Measurements from ENCODE around the gene CTRL.

Gene CTRL

GRCh38 chr16:67930678-67931211, 917 bp downstream of the CTRL start:
- Histone ChIP-seq H3K27ac (ENCODE audit: low read depth, low read length, severe bottlenecking) (no peak overlapping the region), H3K4me1 (ENCODE audit: control insufficient read depth, insufficient read depth, low read length, poor library complexity, severe bottlenecking) (peaks cover 3% of the 10 kb centered on the region), H3K4me3 (ENCODE audit: extremely low read depth, insufficient read depth, low read length, poor library complexity, severe bottlenecking) (no peak overlapping the region), H3K9me3 (ENCODE audit: control insufficient read depth, low read length) (no peaks in the 10 kb centered on the region), H3K36me3 (ENCODE audit: control insufficient read depth, insufficient read depth, low read length) (peaks cover 27% of the 10 kb centered on the region)
- 93 to 95% methylated on average over 17 of the region's 17 CpGs for WGBS, 2 experiments (ENCODE audit: insufficient coverage in 2 of 2)

DNA sequence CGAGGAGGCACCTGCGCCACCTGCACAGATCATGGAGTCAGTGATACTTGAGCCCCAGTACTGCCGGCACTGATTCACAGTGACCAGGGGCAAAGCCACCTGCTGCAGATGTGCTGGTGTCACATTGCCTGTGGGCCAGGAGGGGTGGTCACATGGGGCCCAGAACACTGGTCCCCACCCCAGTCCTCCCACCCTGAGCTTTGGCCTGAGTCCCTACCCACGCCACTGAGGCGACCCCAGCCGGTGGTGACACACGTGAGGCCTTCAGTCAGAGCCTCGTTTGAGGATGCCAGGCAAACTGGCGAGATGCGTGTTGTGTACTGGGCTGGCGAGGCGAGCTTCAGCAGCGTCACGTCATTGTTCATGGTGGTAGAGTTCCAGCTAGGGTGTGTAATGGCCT, 1.5 kb downstream of the CTRL start:
- H3K4me3 ChIP-seq (ENCODE audit: extremely low read depth, insufficient read depth, low read length, poor library complexity, severe bottlenecking) = no peak overlapping the region
- H3K9me3 ChIP-seq (ENCODE audit: control insufficient read depth, low read length) = no peaks in the 10 kb centered on the region
- WGBS, 2 experiments (ENCODE audit: insufficient coverage in 2 of 2) = 92 to 97% methylated on average over 14 of the region's 14 CpGs
- H3K4me1 ChIP-seq (ENCODE audit: control insufficient read depth, insufficient read depth, low read length, poor library complexity, severe bottlenecking) = peaks cover 3% of the 10 kb centered on the region
- H3K36me3 ChIP-seq (ENCODE audit: control insufficient read depth, insufficient read depth, low read length) = peaks cover 27% of the 10 kb centered on the region
- H3K27ac ChIP-seq (ENCODE audit: low read depth, low read length, severe bottlenecking) = no peak overlapping the region

- Histone ChIP-seq H3K4me3 (ENCODE audit: extremely low read depth, insufficient read depth, low read length, poor library complexity, severe bottlenecking) (no peak overlapping the region), H3K9me3 (ENCODE audit: control insufficient read depth, low read length) (no peaks in the 10 kb centered on the region), H3K4me1 (ENCODE audit: control insufficient read depth, insufficient read depth, low read length, poor library complexity, severe bottlenecking) (no peaks in the 10 kb centered on the region), H3K36me3 (ENCODE audit: control insufficient read depth, insufficient read depth, low read length) (peaks cover 27% of the 10 kb centered on the region), H3K27ac (ENCODE audit: low read depth, low read length, severe bottlenecking) (no peak overlapping the region)
- WGBS, 2 experiments (ENCODE audit: insufficient coverage in 2 of 2) = 57% methylated on average over 10 to 13 of the region's 16 CpGs
These were observed 2.9 kb downstream of the CTRL start for GRCh38 chr16:67928561-67929364.

DNA sequence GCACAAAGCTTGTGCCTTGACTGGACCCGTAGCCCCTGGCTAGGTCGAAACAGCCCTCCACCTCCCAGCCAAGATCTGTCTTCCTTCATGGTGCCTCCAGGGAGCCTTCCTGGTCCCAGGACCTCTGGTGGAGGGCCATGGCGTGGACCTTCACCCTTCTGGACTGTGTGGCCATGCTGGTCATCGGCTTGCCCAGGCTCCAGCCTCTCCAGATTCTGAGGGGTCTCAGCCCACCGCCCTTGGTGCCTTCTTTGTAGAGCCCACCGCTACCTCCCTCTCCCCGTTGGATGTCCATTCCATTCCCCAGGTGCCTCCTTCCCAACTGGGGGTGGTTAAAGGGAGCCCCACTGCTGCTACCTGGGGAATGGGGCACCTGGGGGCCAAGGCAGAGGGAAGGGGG, 3.5 kb downstream of the CTRL start:
- Histone ChIP-seq H3K9me3 (ENCODE audit: control insufficient read depth, low read length) (no peaks in the 10 kb centered on the region), H3K4me3 (ENCODE audit: extremely low read depth, insufficient read depth, low read length, poor library complexity, severe bottlenecking) (no peak overlapping the region), H3K36me3 (ENCODE audit: control insufficient read depth, insufficient read depth, low read length) (peaks cover 27% of the 10 kb centered on the region), H3K4me1 (ENCODE audit: control insufficient read depth, insufficient read depth, low read length, poor library complexity, severe bottlenecking) (no peaks in the 10 kb centered on the region), H3K27ac (ENCODE audit: low read depth, low read length, severe bottlenecking) (no peak overlapping the region)
- WGBS, 2 experiments (ENCODE audit: insufficient coverage in 2 of 2) = 79 to 83% methylated on average over 4 to 5 of the region's 7 CpGs

DNA sequence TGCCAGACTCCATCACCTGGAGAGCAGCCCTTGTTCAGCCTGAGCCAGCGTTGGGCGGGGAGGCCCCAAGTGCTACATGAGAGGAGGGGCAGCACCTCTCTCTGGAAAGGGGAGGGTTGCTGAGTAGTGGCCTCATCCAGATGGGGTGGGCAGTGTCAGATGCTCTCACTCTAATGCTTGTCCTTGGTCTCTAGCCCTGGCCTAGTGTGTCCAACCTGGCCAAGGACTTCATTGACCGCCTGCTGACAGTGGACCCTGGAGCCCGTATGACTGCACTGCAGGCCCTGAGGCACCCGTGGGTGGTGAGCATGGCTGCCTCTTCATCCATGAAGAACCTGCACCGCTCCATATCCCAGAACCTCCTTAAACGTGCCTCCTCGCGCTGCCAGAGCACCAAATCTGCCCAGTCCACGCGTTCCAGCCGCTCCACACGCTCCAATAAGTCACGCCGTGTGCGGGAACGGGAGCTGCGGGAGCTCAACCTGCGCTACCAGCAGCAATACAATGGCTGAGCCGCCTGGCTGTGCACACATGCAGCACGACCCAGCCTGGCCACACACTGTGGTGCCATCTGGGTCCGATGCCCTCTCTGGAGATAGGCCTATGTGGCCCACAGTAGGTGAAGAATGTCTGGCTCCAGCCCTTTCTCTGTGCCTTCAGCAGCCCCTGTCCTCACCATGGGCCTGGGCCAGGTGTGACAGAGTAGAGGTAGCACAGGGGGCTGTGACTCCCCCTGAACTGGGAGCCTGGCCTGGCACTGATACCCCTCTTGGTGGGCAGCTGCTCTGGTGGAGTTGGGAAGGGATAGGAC, 4.3 kb downstream of the CTRL start:
- Histone ChIP-seq H3K9me3 (ENCODE audit: control insufficient read depth, low read length) (no peaks in the 10 kb centered on the region), H3K4me1 (ENCODE audit: control insufficient read depth, insufficient read depth, low read length, poor library complexity, severe bottlenecking) (peaks cover 1% of the 10 kb centered on the region), H3K27ac (ENCODE audit: low read depth, low read length, severe bottlenecking) (no peak overlapping the region), H3K4me3 (ENCODE audit: extremely low read depth, insufficient read depth, low read length, poor library complexity, severe bottlenecking) (no peak overlapping the region), H3K36me3 (ENCODE audit: control insufficient read depth, insufficient read depth, low read length) (peaks cover 27% of the 10 kb centered on the region)
- 94 to 96% methylated on average over 19 to 21 of the region's 22 CpGs for WGBS, 2 experiments (ENCODE audit: insufficient coverage in 2 of 2)

- WGBS, 2 experiments (ENCODE audit: insufficient coverage in 2 of 2) = 80 to 88% methylated on average over 13 of the region's 13 CpGs
- no peaks in the 10 kb centered on the region for H3K9me3 ChIP-seq (ENCODE audit: control insufficient read depth, low read length)
- peaks cover 27% of the 10 kb centered on the region for H3K36me3 ChIP-seq (ENCODE audit: control insufficient read depth, insufficient read depth, low read length)
- H3K4me1 ChIP-seq (ENCODE audit: control insufficient read depth, insufficient read depth, low read length, poor library complexity, severe bottlenecking) = peaks cover 3% of the 10 kb centered on the region
- H3K27ac ChIP-seq (ENCODE audit: low read depth, low read length, severe bottlenecking) = no peak overlapping the region
- no peak overlapping the region for H3K4me3 ChIP-seq (ENCODE audit: extremely low read depth, insufficient read depth, low read length, poor library complexity, severe bottlenecking)
These were observed 5.4 kb downstream of the CTRL start for GRCh38 chr16:67926181-67926750.

DNA sequence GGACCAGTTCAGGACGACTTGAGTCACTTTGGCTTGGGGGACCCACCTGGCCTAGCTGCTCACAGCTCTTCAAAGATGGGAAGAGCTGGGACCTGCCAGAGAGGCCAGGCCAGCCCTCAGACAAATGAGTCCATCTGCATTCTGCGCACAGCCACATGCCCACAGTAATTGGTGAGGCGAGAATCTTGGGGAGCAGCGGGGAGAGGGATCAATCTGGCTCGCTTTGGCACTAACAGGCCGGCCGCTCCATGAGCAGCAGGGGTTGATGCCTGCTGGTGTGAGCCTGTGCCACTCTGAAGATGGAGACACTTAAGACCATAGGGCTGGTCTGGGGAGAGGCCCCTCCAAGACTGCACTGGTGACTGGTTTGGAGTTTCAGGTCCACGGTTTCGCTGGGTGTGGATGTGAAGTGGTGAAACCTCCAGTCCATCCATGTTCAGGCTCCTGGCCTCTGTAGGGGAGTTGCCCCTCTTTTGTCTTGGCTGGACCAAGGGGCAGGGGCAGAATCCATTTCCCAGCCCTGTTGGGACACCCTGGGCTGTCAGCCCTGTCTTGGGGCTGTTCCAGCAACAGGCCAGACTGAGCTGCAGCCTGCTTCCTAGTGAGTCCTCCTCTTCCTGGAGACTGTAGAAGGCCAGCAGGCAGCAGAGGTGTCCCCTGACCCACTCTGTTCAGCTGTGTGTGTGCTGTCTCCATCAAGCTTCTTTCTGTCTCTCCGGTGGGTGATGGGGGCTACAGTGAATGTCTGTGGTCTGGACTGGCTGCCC, 7.3 kb downstream of the CTRL start:
- H3K27ac ChIP-seq (ENCODE audit: low read depth, low read length, severe bottlenecking) = no peak overlapping the region
- no peak overlapping the region for H3K4me3 ChIP-seq (ENCODE audit: extremely low read depth, insufficient read depth, low read length, poor library complexity, severe bottlenecking)
- H3K36me3 ChIP-seq (ENCODE audit: control insufficient read depth, insufficient read depth, low read length) = peaks cover 26% of the 10 kb centered on the region
- no peaks in the 10 kb centered on the region for H3K9me3 ChIP-seq (ENCODE audit: control insufficient read depth, low read length)
- WGBS, 2 experiments (ENCODE audit: insufficient coverage in 2 of 2) = 91 to 97% methylated on average over 7 to 9 of the region's 10 CpGs
- peaks cover 3% of the 10 kb centered on the region for H3K4me1 ChIP-seq (ENCODE audit: control insufficient read depth, insufficient read depth, low read length, poor library complexity, severe bottlenecking)

DNA sequence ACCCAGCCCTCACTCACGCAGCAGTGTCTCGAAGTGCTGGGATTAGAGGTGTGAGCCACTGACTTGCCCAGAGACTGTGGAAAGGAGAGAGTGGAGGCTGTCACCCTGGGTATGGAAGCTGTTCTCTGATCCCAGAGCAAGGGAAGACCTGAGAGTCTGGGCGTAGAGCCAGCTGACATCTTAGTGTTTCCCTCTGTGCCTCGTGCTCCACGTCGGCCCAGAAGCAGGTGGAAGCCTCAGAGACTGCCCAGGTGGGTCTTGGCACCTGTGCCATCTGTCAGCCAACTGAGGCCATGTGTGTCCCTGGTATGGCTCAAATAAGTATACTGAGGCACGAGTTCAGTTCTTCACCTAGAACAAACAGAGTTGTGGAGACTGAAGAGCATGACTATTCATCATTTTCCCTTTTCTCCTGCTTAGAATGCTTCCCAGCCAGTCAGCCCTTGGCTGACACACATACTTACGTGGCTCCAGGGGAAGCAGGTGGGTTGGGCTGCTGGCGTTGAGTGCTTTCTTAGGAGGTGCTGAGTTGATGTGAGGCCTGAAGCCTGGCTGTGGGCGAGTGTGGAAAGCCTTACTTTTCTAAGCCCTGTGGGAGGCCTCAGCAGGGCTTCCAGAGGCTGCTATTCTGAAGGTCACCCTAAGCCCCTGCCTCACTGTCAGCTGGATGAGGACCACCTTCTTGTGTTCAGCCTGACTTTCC, 8.1 kb downstream of the CTRL start:
- Histone ChIP-seq H3K36me3 (ENCODE audit: control insufficient read depth, insufficient read depth, low read length) (peaks cover 22% of the 10 kb centered on the region), H3K9me3 (ENCODE audit: control insufficient read depth, low read length) (no peaks in the 10 kb centered on the region), H3K4me3 (ENCODE audit: extremely low read depth, insufficient read depth, low read length, poor library complexity, severe bottlenecking) (no peak overlapping the region), H3K27ac (ENCODE audit: low read depth, low read length, severe bottlenecking) (no peak overlapping the region), H3K4me1 (ENCODE audit: control insufficient read depth, insufficient read depth, low read length, poor library complexity, severe bottlenecking) (peaks cover 3% of the 10 kb centered on the region)
- 95 to 97% methylated on average over 6 to 8 of the region's 10 CpGs for WGBS, 2 experiments (ENCODE audit: insufficient coverage in 2 of 2)

DNA sequence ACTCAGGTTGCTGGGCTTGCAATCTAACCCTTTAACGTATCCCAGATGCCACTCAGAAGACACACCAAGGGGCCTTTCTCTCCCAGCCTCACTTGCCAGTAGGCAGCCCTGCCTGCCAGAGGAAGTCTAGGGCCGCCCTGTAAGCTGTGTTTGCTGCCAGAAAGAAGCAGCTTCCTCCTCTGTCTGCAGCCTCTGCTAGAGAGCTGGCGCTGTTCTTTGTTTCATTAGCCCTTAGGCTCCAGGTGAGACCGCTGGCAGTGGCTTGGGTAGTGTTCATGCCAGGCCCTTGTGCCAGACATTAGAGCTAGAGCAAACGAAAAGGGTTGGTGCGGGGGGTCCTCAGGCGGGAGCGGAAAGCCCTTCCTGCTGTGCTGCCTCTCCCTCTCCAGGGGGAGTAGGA, 8.9 kb downstream of the CTRL start:
- Histone ChIP-seq H3K27ac (ENCODE audit: low read depth, low read length, severe bottlenecking) (no peak overlapping the region), H3K4me1 (ENCODE audit: control insufficient read depth, insufficient read depth, low read length, poor library complexity, severe bottlenecking) (peaks cover 8% of the 10 kb centered on the region), H3K4me3 (ENCODE audit: extremely low read depth, insufficient read depth, low read length, poor library complexity, severe bottlenecking) (no peak overlapping the region), H3K36me3 (ENCODE audit: control insufficient read depth, insufficient read depth, low read length) (peaks cover 18% of the 10 kb centered on the region), H3K9me3 (ENCODE audit: control insufficient read depth, low read length) (no peaks in the 10 kb centered on the region)
- 92 to 93% methylated on average over 7 to 8 of the region's 8 CpGs for WGBS, 2 experiments (ENCODE audit: insufficient coverage in 2 of 2)

DNA sequence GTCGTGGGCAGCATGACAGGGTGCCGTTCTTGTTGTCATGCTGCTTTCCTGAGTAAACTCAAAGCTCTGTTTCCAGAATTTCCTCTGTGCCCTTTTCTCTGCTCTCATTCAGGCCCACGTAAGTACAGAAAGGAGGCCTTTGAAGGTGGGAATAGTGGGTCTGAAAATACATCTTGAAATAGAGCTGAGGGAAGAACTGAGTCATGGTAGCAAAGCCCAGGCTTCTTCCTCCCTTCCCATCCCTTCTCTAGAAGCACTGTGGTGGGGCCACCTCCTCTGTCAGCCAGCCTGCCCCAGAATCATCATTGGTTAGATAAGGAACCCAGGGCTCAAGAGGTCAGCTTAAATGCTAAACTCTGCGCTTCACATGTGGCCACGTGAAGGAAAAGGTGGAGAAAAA, 9.4 kb downstream of the CTRL start:
- Histone ChIP-seq H3K36me3 (ENCODE audit: control insufficient read depth, insufficient read depth, low read length) (peaks cover 15% of the 10 kb centered on the region), H3K9me3 (ENCODE audit: control insufficient read depth, low read length) (no peaks in the 10 kb centered on the region), H3K4me3 (ENCODE audit: extremely low read depth, insufficient read depth, low read length, poor library complexity, severe bottlenecking) (no peak overlapping the region), H3K27ac (ENCODE audit: low read depth, low read length, severe bottlenecking) (peak overlapping the region; percentile 62), H3K4me1 (ENCODE audit: control insufficient read depth, insufficient read depth, low read length, poor library complexity, severe bottlenecking) (peaks cover 13% of the 10 kb centered on the region)
- whole genome bisulfite sequencing, 2 experiments (ENCODE audit: insufficient coverage in 2 of 2) = 89 to 91% methylated on average over 4 of the region's 5 CpGs

All from mesodermal cell (in vitro differentiated cells).